HUES48 (cell line): ENCODE data around the gene KLHL29.

Source experiments
- H3K27ac ChIP-seq: one replicate; pipeline ENCODE4 v1.7.0; 2013; ENCODE audit warnings: low read depth, low read length, inconsistent platforms
- H3K27me3 ChIP-seq: 2 replicates; pipeline ENCODE4 v1.6.1; 2013; ENCODE audit warnings: mild to moderate bottlenecking, low read length; ENCODE audit not compliant: control insufficient read depth, insufficient read depth
- H3K36me3 ChIP-seq: 2 replicates; pipeline ENCODE4 v1.6.1; 2013; ENCODE audit warnings: low read length; ENCODE audit not compliant: control insufficient read depth, insufficient read depth
- H3K4me1 ChIP-seq: 2 replicates; pipeline ENCODE4 v1.6.1; 2013; ENCODE audit warnings: mild to moderate bottlenecking, low read length; ENCODE audit not compliant: control insufficient read depth, insufficient read depth
- H3K4me3 ChIP-seq: 2 replicates; pipeline ENCODE4 v1.5.1; 2013; ENCODE audit warnings: mild to moderate bottlenecking, low read depth, low read length
- H3K9ac ChIP-seq: 2 replicates; pipeline ENCODE4 v1.6.1; 2013; ENCODE audit warnings: mild to moderate bottlenecking, low read depth, low read length, moderate library complexity
- H3K9me3 ChIP-seq: 2 replicates; pipeline ENCODE4 v1.6.1; 2013; ENCODE audit warnings: low read length; ENCODE audit not compliant: control insufficient read depth, insufficient read depth

Gene KLHL29

DNA sequence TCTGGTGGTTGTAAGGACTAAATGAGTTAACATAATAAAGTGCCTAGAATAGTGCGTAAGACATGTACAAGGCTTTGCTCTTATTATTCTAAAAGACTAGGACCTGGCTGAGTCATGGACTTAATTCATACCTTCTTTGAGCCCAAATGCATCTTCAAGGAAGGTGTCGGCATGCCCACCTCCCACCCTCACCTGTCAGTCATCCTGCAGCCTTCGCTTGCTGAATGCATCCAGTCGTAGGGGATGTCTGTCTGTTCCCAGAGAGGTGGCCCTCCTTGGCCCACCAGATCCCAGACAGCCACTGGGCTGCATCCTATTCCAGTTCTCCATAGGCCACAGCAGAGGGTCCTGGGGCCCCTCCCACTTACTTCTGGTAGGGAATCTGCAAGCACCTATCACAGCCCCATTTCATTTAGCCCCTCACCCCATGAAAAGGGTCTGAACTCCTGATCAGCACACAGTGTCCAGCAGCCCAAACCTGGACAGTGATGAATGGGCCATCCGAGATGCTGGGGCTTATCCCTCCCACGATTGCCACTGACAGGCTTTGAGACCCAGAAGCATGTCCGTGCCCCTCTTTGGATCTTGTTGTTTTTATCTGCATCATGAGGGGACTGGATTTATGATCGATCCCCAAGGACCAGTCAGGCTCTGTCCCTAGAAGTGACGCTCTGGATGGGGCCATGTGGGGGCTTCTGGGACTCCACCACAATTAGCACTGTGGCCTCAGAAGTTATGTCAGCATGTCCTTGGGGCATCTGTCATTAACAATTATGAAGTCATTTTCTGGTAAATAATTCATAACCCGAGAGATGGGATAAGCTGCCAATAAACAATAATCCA, 101.1 kb downstream of the KLHL29 start:
- Histone ChIP-seq H3K27ac (no peak overlapping the region), H3K4me3 (no peak overlapping the region), H3K4me1 (peaks cover 4% of the 10 kb centered on the region), H3K9ac (no peak overlapping the region), H3K36me3 (no peaks in the 10 kb centered on the region), H3K9me3 (no peaks in the 10 kb centered on the region), H3K27me3 (no peaks in the 10 kb centered on the region)

DNA sequence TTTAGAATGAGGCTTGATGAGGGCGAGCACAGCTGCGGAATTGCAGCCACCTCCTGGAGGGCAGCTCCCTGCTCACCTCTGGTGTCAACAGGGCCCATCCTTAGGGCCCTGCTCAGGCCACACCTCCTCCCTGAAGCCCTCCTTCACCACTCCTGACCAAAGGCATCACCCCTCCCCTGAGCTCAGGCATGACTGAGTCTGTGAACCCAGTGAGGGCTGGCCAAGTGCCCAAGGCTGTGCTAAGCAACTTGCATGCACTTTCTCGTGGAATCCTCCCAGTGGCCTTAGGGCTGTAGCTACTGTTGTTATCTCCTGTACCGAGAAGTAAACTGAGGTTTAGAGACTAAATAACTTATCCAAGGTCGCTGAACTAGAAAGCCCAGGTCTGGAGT, 101.7 kb downstream of the KLHL29 start:
- H3K27me3 ChIP-seq: no peaks in the 10 kb centered on the region
- no peak overlapping the region for H3K4me3 ChIP-seq
- no peaks in the 10 kb centered on the region for H3K4me1 ChIP-seq
- H3K27ac ChIP-seq: no peak overlapping the region
- H3K36me3 ChIP-seq: no peaks in the 10 kb centered on the region
- H3K9me3 ChIP-seq: no peaks in the 10 kb centered on the region
- no peak overlapping the region for H3K9ac ChIP-seq

DNA sequence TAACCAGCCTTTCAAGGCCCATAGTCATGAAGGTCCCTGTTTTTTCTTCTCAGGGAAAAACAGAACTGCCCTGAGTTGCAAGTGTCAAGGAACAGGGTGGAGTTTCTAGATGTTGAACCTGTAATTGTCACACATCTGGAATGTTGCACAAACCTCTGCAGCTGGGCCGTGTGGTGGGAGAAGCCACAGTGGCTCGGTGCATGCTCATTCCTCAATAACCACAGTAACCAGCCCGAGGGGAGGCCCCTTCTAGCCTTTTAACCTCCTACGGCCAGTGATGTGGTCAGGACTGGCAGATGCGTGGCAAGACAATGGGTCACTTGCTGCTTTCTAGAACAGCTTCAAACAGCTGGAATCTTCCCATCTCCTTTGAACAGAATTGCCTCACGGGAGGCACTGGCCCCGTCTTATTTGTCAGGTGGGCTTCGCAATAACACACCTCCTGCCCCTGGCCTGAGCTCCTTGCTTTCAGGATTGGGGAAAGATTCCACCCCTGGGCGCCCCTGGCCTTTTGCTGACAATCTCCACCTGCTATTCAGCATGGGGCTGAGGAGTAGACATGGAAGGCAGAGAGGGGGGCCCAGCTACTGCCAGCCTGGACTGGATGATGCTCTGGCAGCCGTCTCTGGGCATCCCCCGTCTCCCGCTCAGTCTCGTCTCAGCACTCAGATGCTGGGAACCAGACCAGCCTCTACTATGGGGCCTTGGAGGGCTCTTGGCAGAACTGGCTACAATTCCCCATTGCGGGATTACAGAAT, 102.9 kb downstream of the KLHL29 start:
- no peaks in the 10 kb centered on the region for H3K27me3 ChIP-seq
- H3K4me3 ChIP-seq: no peak overlapping the region
- no peaks in the 10 kb centered on the region for H3K9me3 ChIP-seq
- H3K27ac ChIP-seq: no peak overlapping the region
- H3K9ac ChIP-seq: no peak overlapping the region
- no peaks in the 10 kb centered on the region for H3K36me3 ChIP-seq
- no peaks in the 10 kb centered on the region for H3K4me1 ChIP-seq

DNA sequence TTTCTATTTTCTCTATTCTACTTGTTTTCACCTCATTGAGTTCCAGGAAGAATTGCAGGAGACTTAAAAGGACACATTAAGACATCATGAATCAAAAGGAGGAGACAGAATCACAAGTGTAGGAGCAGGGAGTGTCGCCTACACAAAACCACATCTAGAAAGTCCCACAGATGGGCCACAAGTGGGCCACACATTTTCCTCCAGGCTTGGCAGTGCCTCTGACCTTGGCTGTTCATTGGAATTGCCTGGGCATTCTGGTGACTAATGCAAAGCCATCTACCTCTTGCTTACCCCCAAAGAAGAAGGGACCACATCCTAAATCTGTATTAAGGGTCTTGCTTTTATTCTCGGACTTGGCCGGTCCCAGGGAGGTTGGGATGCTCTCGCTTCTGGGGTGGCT, 103.6 kb downstream of the KLHL29 start:
- Histone ChIP-seq H3K9ac (no peak overlapping the region), H3K4me3 (no peak overlapping the region), H3K27me3 (no peaks in the 10 kb centered on the region), H3K36me3 (no peaks in the 10 kb centered on the region), H3K4me1 (no peaks in the 10 kb centered on the region), H3K9me3 (no peaks in the 10 kb centered on the region), H3K27ac (no peak overlapping the region)

DNA sequence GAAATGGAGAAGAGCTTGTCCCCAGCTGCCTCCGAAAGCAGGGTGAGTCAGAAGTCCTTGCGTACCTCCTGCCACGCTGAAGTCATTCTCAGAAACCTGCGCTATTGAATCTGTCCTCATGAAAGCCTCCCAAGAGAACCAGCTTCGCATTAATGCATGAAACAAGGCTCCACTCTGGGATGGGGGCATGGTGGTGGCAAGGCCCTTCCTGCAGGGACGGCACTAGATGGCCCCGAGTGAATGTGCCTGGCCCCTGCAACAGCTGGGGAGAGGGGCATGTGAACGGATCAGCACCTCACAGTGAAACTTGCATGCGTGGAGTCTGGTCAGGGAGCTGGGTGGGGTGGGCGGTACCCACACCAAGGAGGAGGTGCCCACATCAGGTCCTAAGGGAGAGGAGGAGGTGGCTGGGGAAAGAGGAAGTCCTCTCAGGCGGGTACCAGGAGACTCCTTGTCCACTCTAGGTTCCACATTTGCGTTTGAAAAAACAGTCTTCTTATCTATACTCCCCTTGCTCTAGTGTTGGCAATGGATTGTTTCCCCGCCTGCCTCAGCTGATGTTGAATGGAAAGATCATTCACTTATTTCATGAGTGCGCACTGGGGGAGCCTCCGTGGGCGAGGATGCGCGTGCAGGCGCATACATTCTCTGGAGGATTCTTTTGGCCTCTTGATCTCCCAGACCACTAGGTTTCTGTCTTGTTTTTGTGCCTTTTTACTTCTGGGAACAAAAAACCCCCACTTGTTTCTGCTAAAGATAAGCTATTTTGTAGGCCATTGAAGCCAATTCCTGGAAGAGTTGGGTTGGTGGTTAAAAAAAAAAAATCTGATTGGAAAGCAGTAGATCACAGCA, 104.7 kb downstream of the KLHL29 start:
- H3K36me3 ChIP-seq: no peaks in the 10 kb centered on the region
- no peaks in the 10 kb centered on the region for H3K9me3 ChIP-seq
- no peaks in the 10 kb centered on the region for H3K27me3 ChIP-seq
- H3K4me1 ChIP-seq: no peaks in the 10 kb centered on the region
- no peak overlapping the region for H3K27ac ChIP-seq
- no peak overlapping the region for H3K4me3 ChIP-seq
- no peak overlapping the region for H3K9ac ChIP-seq

DNA sequence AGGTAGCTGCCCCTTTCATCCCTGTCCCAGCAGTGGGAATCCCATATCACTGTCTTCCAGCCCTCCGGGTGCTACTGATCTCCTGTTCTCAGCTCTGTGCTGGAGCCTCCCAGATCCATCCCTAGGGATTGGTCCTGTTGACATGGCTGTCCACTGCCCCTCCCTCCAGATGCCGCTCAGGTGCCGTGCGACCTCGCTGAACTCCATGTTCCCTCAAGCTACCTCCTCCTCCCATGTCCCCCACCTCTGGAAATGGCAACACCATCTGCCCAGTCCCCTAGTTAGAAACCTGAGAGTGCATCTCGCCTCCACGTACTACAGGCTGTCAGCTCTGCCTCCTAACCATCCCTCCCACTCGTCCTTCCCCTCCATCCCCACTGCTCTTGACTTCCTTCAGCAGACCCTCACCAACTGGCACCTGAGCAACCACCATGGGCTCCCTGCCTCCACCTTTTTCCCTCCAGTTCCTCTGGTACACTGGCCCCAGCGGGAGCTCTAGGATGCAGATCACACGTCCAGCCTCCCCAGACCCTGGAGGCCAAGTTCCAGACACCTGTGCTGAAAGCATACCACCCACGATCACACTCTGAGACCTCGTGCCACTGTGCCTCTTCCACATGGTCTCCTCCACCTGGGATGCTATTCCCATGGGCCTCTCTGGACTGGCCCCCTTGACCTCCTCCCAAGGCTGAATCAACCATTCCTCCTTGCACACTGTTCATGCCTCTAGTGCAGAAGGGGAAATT, 106.8 kb downstream of the KLHL29 start:
- no peak overlapping the region for H3K4me3 ChIP-seq
- no peak overlapping the region for H3K9ac ChIP-seq
- no peaks in the 10 kb centered on the region for H3K9me3 ChIP-seq
- H3K27ac ChIP-seq: no peak overlapping the region
- H3K27me3 ChIP-seq: no peaks in the 10 kb centered on the region
- no peaks in the 10 kb centered on the region for H3K36me3 ChIP-seq
- peaks cover 8% of the 10 kb centered on the region for H3K4me1 ChIP-seq

DNA sequence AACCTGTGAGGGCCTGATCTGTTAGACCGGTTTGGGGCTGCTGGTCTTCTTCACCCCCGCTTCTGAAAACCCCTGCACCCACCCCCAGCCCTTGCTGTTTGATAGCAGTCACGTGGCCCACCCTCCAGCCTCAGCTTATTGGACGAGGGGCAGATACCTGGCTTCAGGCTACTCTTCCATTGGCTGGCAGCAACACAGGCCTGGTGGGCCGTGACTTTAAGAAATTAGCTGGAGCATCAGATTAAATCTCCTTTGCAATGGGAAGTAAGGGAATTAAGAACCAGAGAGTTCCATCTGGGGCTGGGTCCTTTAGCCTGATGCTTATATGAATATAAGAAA, 107.3 kb downstream of the KLHL29 start:
- no peak overlapping the region for H3K9ac ChIP-seq
- no peak overlapping the region for H3K4me3 ChIP-seq
- no peak overlapping the region for H3K27ac ChIP-seq
- H3K4me1 ChIP-seq: peaks cover 13% of the 10 kb centered on the region
- H3K27me3 ChIP-seq: no peaks in the 10 kb centered on the region
- no peaks in the 10 kb centered on the region for H3K36me3 ChIP-seq
- H3K9me3 ChIP-seq: no peaks in the 10 kb centered on the region

DNA sequence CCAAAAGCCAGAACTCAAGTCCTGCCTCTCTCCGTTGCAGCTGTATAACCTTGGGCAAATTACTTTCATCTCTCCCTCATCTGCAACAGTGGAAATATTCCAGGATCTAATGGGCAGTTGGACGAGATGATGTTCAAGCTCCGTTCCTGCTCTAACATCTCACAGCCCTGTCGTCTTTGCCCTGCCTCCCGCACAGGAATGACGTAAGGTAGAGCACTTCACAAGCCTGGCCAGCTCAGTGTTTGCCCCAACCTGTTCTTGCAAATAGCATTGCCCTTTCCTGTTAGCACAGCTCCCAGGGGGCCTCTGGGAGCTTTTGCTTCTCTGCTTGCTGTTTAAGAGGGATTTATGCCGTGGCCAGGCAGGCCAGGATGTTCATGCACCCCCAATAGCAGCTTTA, 107.9 kb downstream of the KLHL29 start:
- H3K36me3 ChIP-seq: no peaks in the 10 kb centered on the region
- no peak overlapping the region for H3K9ac ChIP-seq
- no peak overlapping the region for H3K4me3 ChIP-seq
- H3K4me1 ChIP-seq: peaks cover 17% of the 10 kb centered on the region
- H3K27me3 ChIP-seq: no peaks in the 10 kb centered on the region
- H3K27ac ChIP-seq: no peak overlapping the region
- H3K9me3 ChIP-seq: no peaks in the 10 kb centered on the region

DNA sequence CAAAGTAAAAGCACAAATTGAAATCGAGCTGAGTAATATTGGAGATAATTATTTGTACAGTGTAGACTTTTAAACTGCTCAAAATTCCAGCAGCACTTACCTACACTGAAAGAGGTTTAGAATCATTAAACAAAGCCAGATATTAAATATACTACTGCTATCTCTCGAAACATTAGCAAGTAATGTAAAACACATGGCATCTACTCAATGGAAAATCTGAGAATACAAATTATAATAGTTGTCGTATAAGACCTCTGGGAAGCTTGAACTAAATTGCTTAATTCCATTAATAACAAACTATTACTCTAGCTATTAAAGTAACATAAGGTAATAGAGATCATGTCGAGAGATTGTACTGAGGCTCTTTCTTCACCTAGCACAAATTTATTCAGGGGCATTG, 108.9 kb downstream of the KLHL29 start:
- H3K4me1 ChIP-seq: peaks cover 17% of the 10 kb centered on the region
- H3K9me3 ChIP-seq: no peaks in the 10 kb centered on the region
- no peak overlapping the region for H3K9ac ChIP-seq
- no peak overlapping the region for H3K4me3 ChIP-seq
- H3K27me3 ChIP-seq: no peaks in the 10 kb centered on the region
- H3K27ac ChIP-seq: no peak overlapping the region
- no peaks in the 10 kb centered on the region for H3K36me3 ChIP-seq

DNA sequence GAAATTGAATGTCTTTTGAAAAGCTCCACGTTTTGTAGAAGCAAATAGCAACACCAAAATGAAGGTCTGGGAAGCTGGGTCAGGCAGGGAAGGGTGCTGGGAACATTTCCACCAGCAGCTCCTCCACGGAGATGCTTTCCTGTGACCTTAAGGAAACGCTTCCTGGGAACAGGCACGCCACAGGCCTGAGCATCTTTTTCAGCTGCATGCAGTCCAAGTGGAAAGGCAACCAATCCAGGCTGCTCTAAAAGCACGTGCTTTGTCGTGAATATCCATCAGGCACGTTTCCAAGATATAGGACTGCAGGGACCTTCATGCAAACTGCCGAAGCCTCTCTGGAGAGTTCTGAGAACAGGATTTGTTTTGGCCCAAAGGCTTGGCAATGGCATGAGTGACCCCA, 109.3 kb downstream of the KLHL29 start:
- Histone ChIP-seq H3K36me3 (no peaks in the 10 kb centered on the region), H3K9me3 (no peaks in the 10 kb centered on the region), H3K4me3 (no peak overlapping the region), H3K27ac (no peak overlapping the region), H3K4me1 (peaks cover 17% of the 10 kb centered on the region), H3K27me3 (no peaks in the 10 kb centered on the region), H3K9ac (no peak overlapping the region)
